ENCODE measurements around the gene KMT5C.
"Not testable (repeated sequence)": the region's sequence is repeated elsewhere in the genome, so short reads cannot be mapped to it uniquely, and the experiment has no call there.

KMT5C gene

GRCh38 chr19:55319785-55320184 lies 19.9 kb upstream of the KMT5C start:
- DNase-seq = no peak

- DNase-seq = no peak
Measured at GRCh38 chr19:55320844-55321419, 18.7 kb upstream of the KMT5C start.

DNA sequence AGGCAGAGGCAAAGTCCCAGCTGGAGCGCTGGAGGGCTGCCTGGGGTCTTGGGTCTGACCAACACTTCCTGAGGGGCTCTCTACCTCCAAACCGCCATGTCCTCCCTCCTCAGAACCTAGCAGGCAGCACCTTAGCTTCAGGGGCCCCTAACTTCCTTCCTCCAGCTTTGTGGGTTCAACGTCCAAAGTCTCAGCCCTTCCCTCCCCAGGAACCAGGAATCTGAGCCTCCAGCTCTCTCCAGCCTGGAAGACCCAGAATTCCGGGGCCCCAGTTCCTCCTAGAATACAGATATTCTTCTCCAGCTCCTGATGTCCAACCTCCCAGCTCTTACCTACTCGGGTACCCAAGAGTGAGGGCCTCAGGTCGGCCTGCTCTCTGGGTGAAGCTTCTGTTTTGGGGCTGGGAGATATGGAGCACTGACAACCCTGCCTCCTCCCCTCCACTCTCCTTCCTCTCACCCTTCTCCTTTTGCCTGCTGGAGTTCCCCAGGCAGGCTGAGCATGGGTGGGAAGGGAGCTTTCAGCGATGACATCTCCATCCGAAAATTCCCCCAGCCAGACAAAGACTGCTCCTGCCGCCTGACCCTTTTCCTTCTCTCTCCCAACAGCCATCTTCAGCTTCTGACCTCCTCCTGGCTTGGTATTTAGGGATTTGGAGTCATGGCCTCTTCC lies 18.1 kb upstream of the KMT5C start:
- DNase-seq = no peak

- no peak for DNase-seq
Measured at GRCh38 chr19:55322204-55322885, 17.3 kb upstream of the KMT5C start.

- no peak for DNase-seq
Measured at GRCh38 chr19:55324662-55325061, 15.0 kb upstream of the KMT5C start.

DNA sequence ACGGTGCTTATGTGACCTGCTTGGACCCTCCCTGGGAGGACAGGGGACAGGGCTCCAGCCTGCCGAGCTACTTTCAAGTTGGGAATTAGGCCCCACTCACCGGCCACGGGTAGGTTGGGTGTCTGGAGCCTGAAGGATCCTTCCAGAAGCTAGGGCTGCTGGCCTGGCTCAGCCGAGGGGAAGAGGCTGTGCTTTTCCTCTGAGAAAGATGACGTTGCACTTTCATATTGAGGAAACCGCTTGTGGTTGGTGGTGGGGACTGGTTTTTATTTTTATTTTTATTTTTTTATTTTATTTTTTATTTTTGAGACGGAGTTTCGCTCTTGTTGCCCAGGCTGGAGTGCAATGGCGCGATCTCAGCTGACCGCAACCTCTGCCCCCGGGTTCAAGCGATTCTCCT lies 14.5 kb upstream of the KMT5C start, which contains the start of gene TMEM150B:
TSS of gene TMEM150B (minus strand) at position 170 of the 400 bp plus-strand sequence. CDS start 4,305 bp downstream, outside the sequence.
- DNase-seq = no peak

DNA sequence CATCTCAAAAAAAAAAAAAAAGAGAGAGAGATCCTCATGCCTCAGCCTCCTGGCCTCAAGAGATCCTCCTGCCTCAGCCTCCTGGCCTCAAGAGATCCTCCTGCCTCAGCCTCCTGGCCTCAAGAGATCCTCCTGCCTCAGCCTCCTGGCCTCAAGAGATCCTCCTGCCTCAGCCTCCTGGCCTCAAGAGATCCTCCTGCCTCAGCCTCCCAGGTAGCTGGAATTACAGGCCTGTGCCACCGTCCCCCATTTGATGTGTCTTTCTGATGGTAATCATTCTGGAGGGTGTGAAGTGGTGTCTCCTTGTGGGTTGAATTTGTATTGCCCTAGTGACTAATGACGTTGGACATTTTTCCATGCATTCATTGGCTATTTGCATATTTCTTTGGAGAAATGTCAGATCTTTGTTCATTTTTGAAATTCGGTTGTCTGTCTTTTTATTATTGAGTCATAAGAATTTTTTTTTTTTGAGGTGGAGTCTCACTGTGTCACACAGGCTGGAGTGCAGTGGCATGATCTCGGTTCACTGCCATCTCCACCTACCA lies 10.8 kb upstream of the KMT5C start:
- DNase-seq = not testable (repeated sequence)

DNA sequence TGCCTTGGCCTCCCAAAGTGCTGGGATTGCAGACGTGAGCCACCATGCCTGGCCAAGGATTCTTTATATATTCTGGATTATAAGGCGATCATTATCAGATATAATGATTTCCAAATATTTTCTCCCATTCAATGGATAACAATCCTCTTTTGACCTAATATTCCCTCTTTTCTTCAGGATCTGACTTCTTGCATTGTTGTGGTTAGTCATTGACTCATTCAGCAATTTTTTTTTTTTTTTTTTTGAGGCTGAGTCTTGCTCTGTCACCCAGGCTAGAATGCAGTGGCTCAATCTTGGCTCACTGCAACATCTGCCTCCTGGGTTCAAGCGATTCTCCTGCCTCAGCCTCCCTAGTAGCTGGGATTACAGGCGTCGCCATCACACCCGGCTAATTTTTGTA lies 9.9 kb upstream of the KMT5C start:
- DNase-seq = not testable (repeated sequence)

DNA sequence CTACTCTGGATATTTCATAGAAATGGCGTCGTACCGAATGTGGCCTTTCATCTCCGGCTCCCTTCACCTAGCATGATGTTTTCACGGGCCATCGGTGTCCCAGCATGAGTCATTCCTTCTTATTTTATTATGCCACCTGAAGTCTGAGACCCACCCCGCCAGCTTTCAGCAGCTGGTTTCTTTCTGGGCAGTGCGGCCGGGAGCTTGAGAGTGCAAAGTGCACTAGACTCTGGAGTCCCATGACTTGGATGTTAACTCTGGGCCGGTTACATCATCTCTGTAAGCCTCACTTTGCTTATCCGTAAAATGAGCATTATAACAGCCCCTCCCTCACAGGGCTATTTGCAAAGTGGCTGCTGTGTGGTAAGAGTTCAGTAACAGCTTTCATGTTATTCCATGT lies 5.8 kb upstream of the KMT5C start:
- no peak for DNase-seq

GRCh38 chr19:55336101-55336500 lies 3.6 kb upstream of the KMT5C start:
- no peak for DNase-seq

GRCh38 chr19:55339889-55340783 lies 460 bp downstream of the KMT5C start:
- no peak for DNase-seq

- DNase-seq = no peak
Measured at GRCh38 chr19:55340784-55341147, 1.1 kb downstream of the KMT5C start.

GRCh38 chr19:55341171-55341588 lies 1.5 kb downstream of the KMT5C start:
- DNase-seq = peak; percentile 37

- DNase-seq = no peak
Measured at GRCh38 chr19:55341595-55342531, 2.2 kb downstream of the KMT5C start.

DNA sequence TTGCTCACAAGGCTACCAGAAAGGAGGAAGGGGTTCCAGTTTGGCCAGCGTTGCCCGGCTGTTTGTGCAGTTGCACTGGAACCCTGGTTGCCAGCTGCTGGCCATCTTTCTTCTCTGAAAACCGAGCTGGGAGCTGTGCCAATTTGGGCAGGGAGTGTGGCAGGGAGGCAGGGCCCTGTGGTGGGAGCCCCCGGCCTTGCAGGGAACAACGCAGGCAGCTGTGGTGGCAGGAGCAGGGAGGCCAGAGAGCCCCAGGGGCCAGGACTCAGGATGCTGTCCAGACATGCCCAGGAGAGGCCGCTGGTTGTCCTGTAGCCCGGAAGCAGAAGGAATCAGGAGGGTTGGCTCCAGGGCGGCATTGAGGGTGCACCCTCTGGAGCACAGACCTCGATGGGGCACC lies 4.8 kb downstream of the KMT5C start:
- no peak for DNase-seq

GRCh38 chr19:55345101-55345817 lies 5.6 kb downstream of the KMT5C start:
- no peak for DNase-seq

- no peak for DNase-seq
Measured at GRCh38 chr19:55345818-55346724, 6.4 kb downstream of the KMT5C start.

DNA sequence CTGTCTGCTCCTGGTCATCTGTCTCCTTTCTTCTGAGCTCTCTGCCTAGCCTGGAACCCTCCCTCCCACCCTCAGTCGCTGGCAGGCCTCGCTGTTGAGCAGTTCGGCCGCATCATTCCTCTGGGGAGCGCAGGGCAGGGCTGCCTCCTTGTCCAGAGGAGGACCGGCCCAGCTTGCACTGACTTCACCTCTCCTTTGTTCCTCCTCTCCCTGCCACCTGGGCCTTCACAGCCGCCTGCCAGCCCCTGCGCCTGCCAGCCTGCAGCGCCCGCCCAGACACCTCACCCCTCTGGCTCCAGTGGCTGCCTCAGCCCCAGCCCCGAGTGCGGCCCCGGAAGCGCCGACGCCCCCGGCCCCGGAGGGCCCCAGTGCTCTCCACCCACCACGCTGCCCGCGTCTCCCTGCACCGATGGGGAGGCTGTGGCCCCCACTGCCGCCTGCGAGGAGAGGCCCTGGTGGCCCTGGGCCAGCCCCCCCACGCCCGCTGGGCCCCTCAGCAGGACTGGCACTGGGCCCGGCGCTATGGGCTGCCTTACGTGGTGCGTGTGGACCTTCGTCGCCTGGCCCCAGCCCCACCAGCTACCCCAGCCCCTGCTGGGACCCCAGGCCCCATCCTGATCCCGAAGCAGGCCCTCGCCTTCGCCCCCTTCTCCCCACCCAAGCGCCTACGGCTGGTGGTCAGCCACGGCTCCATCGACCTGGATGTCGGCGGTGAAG lies 7.2 kb downstream of the KMT5C start:
- DNase-seq = no peak

DNA sequence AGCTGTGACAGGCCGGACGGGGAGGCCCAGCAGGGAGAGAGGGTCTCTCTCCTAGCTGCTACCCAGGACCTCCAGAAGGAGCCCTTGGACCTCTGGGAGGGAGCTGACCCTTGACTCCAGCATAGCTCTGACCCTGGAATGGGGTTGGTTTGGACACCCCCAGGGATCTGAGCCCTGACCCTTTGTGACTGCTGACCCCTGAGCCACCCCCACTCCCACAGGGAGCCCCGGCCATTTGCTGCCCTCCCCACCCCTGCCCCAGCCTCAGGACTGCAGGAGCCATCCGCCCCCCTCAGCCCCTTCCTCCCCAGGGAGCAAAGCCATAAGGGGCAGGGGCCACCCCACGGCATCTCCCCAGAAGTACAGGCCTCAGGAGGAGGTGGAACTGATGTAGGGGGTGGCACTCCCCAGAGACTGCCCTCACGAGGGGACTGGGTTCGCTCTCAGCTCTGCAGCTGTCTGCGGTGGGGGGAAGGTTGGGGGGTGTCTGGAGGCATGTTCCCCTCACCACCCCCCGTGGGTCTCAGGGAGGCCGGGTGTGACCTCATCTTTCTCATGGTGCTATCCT lies 7.8 kb downstream of the KMT5C start:
- DNase-seq = no peak

Data from activated CD4-positive, alpha-beta T cell treated with anti-CD3 and anti-CD28 coated beads, Interleukin-2, amount 50 U/mL, for 1 hour (primary cell).